ENCODE results near the gene PAQR7. TPM values are rescaled to one million over a fixed set of nuclear protein-coding genes. Genes with fewer than 3 reads are reported as not detected.

The PAQR7 gene
- total RNA-seq = 10 to 100 TPM in 1 of 6 donors, 1 to 10 TPM in 5; 3.2 to 13.0 (median 4.4) TPM
- polyA plus RNA-seq = 1 to 10 TPM; 4.4 to 5.7 TPM

GRCh38 chr1:25875154-25875855 is at the start of gene PAQR7:
Gene PAQR7 (minus strand): TSS chr1:25875708. CDS start chr1:25863839, 11,869 bp downstream.
- Histone ChIP-seq H3K4me3 (peak within 1 kb of the TSS; percentile 37 to 64 (median 51)), H3K9me3 (no peaks in the 10 kb centered on the region), H3K4me1 (peaks cover 60 to 65% (median 63%) of the 10 kb centered on the region in 3 donors), H3K27ac (peak within 1 kb of the TSS; percentile 87 to 93 (median 90)), H3K27me3 (no peaks in the 10 kb centered on the region), H3K36me3 (no peaks in the 10 kb centered on the region)
- no peak for TF ChIP-seq CTCF (IDR thresholded peaks at IDR 0.05)
- 0 to 1% methylated on average over 61 to 75 of the region's 75 CpGs for whole genome bisulfite sequencing, 2 donors
- ATAC-seq (peak; percentile 67 to 81 (median 76)), DNase-seq (peak; percentile 78 to 94 (median 86)), FAIRE-seq (no peak)
- intact Hi-C loops (cut with DNase I) = no loop called here

GRCh38 chr1:25924454-25924853 is 48.9 kb upstream of the PAQR7 start:
- 67 to 72% methylated on average over 2 of the region's 2 CpGs for WGBS, 2 donors
- H3K9me3 ChIP-seq = no peaks in the 10 kb centered on the region
- no peak overlapping the region for H3K4me3 ChIP-seq
- DNase-seq (no peak), FAIRE-seq (no peak), ATAC-seq (no peak)
- no peak overlapping the region for H3K27ac ChIP-seq
- intact Hi-C loops (cut with DNase I) = no loop called here
- no peaks in the 10 kb centered on the region for H3K27me3 ChIP-seq
- H3K4me1 ChIP-seq = peaks cover 0 to 7% (median 0%) of the 10 kb centered on the region in 3 donors
- TF ChIP-seq CTCF (IDR thresholded peaks at IDR 0.05) = no peak
- no peaks in the 10 kb centered on the region for H3K36me3 ChIP-seq

GRCh38 chr1:25922971-25923552 is 47.6 kb upstream of the PAQR7 start:
- no peaks in the 10 kb centered on the region for H3K9me3 ChIP-seq
- no peaks in the 10 kb centered on the region for H3K36me3 ChIP-seq
- peak overlapping the region; percentile 29 to 48 (median 42) for H3K4me3 ChIP-seq
- no peaks in the 10 kb centered on the region for H3K27me3 ChIP-seq
- H3K27ac ChIP-seq = peak overlapping the region; percentile 31 to 76 (median 56)
- WGBS, 2 donors = 1% methylated on average over 32 of the region's 32 CpGs
- no peak for FAIRE-seq
- intact Hi-C loops (cut with DNase I) = no loop called here
- DNase-seq = peak in 3 of 6 donors; percentile 9 to 72 (median 19)
- H3K4me1 ChIP-seq = peaks cover 0 to 7% (median 0%) of the 10 kb centered on the region in 3 donors
- peak; percentile 51 to 80 (median 74) for ATAC-seq
- TF ChIP-seq CTCF (IDR thresholded peaks at IDR 0.05) = no peak

GRCh38 chr1:25922056-25922970 is 46.8 kb upstream of the PAQR7 start:
- intact Hi-C loops (cut with DNase I) = no loop called here
- H3K9me3 ChIP-seq = no peaks in the 10 kb centered on the region
- DNase-seq (peak in 4 of 6 donors; percentile 29 to 74 (median 39)), ATAC-seq (peak; percentile 46 to 74 (median 70)), FAIRE-seq (no peak)
- peak overlapping the region; percentile 31 to 76 (median 56) for H3K27ac ChIP-seq
- 13% methylated on average over 49 of the region's 49 CpGs for WGBS, 2 donors
- no peaks in the 10 kb centered on the region for H3K27me3 ChIP-seq
- peaks cover 0 to 7% (median 0%) of the 10 kb centered on the region in 3 donors for H3K4me1 ChIP-seq
- H3K36me3 ChIP-seq = no peaks in the 10 kb centered on the region
- peak overlapping the region; percentile 29 to 48 (median 42) for H3K4me3 ChIP-seq
- no peak for TF ChIP-seq CTCF (IDR thresholded peaks at IDR 0.05)

Measured in pancreas (tissue), 10 donors.